GM23248 (cell line): ENCODE measurements around the gene AOX1. TPM values are rescaled to one million over a fixed set of nuclear protein-coding genes. Genes with fewer than 3 reads are reported as not detected.
A peak's percentile ranks its signal among the peaks of the same experiment; 100 is the strongest.

ENCODE experiments used
- DNase-seq: peaks from one replicate; pipeline ENCODE4 v3.0.0-alpha.2; 2015
- H2AFZ ChIP-seq: fragments of 200-600 bp; sonication (generic); 2 replicates; pipeline ENCODE4 v1.6.1; 2016; ENCODE audit warnings: antibody characterized with exemption
- H3F3A ChIP-seq: fragments of 200-600 bp; sonication (generic); 2 replicates; pipeline ENCODE4 v1.6.1; 2016; ENCODE audit warnings: mild to moderate bottlenecking, antibody characterized with exemption, mixed run types; ENCODE audit not compliant: insufficient read depth
- H3K27ac ChIP-seq: fragments of 200-600 bp; sonication (generic); 2 replicates; pipeline ENCODE4 v1.5.1; 2016; ENCODE audit warnings: mild to moderate bottlenecking
- H3K27me3 ChIP-seq: fragments of 200-600 bp; sonication (generic); replicated peaks from 2 replicates; pipeline ENCODE4 v1.6.1; 2016; ENCODE audit warnings: mild to moderate bottlenecking; ENCODE audit not compliant: insufficient read depth
- H3K36me3 ChIP-seq: fragments of 200-600 bp; sonication (generic); 2 replicates; pipeline ENCODE4 v1.6.1; 2016; ENCODE audit warnings: low read depth, mild to moderate bottlenecking
- H3K4me1 ChIP-seq: fragments of 200-600 bp; sonication (generic); 2 replicates; pipeline ENCODE4 v1.6.1; 2016; ENCODE audit warnings: mild to moderate bottlenecking; ENCODE audit not compliant: insufficient read depth
- H3K4me2 ChIP-seq: fragments of 200-600 bp; sonication (generic); one replicate; pipeline ENCODE4 v1.6.1; 2016; ENCODE audit warnings: mild to moderate bottlenecking; ENCODE audit not compliant: unreplicated experiment
- H3K4me3 ChIP-seq: fragments of 200-600 bp; sonication (generic); 2 replicates; pipeline ENCODE4 v1.5.1; 2016; ENCODE audit warnings: mild to moderate bottlenecking
- H3K79me2 ChIP-seq: fragments of 200-600 bp; sonication (generic); 2 replicates; pipeline ENCODE4 v1.6.1; 2016; ENCODE audit warnings: mild to moderate bottlenecking; ENCODE audit not compliant: insufficient read depth
- H3K9ac ChIP-seq: fragments of 200-600 bp; sonication (generic); 2 replicates; pipeline ENCODE4 v1.6.1; 2016; ENCODE audit warnings: mild to moderate bottlenecking
- H3K9me2 ChIP-seq: fragments of 200-600 bp; sonication (generic); 2 replicates; pipeline ENCODE4 v1.6.1; 2016; ENCODE audit warnings: mixed run types, mild to moderate bottlenecking, moderate library complexity; ENCODE audit not compliant: insufficient read depth
- H3K9me3 ChIP-seq: fragments of 200-600 bp; sonication (generic); one replicate; pipeline ENCODE4 v1.6.1; 2017; ENCODE audit warnings: low read depth
- H4K20me1 ChIP-seq: fragments of 200-600 bp; sonication (generic); 2 replicates; pipeline ENCODE4 v1.6.0; 2016; ENCODE audit not compliant: insufficient read depth
- EZH2 ChIP-seq: fragments of 200-600 bp; sonication (generic); IDR thresholded peaks from 2 replicates; pipeline ENCODE4 v1.6.1; 2018; ENCODE audit warnings: antibody characterized with exemption, mild to moderate bottlenecking; ENCODE audit not compliant: insufficient read depth, poor library complexity, severe bottlenecking
- EZH2phosphoT487 ChIP-seq: fragments of 200-600 bp; sonication (generic); IDR thresholded peaks from 2 replicates; pipeline ENCODE4 v1.6.1; 2018; ENCODE audit warnings: antibody characterized with exemption, moderate library complexity, mild to moderate bottlenecking, low read depth; ENCODE audit not compliant: insufficient read depth
- WGBS, 2 experiments: methylation state at CpG; one replicate each; pipeline ENCODE4 v1.1.6; 2015 to 2017; ENCODE audit warnings: low lambda C conversion rate in 2 of 2, low coverage in 1 of 2; ENCODE audit errors: missing lambda C conversion rate in 2 of 2; 5-methylcytosine and 5-hydroxymethylcytosine counted together
- in situ Hi-C: fragments of 300-500 bp; cut with MboI; formaldehyde crosslinking; loops from 2 replicates; pipeline ENCODE4 v1.15.0; 2020
- polyA plus RNA-seq: library from polyadenylated mRNA; unstranded; fragments of >200 nt; fragmentation: Nextera tagmentation; extraction: Ambion mirVana; gene quantifications from 2 replicates; pipeline ENCODE4 v1.2.1, GENCODE V29; 2016
- total RNA-seq: library from RNA; depleted of rRNA; stranded (reverse); fragments of >200 nt; shearing (Covaris generic); gene quantifications from 2 replicates; pipeline ENCODE4 v1.2.3, GENCODE V29; 2014

The AOX1 gene
- total and polyA plus RNA-seq, 2 experiments from 2014 or later, result 18.9 to 46.0 TPM

- H3K27me3 ChIP-seq, result no peaks in the 10 kb centered on the region
- no peak for DNase-seq
- 43 to 45% methylated on average over 3 of the region's 3 CpGs for WGBS, 2 experiments
- no peak overlapping the region for H3K9ac ChIP-seq
- H4K20me1 ChIP-seq, result no peaks in the 10 kb centered on the region
- no peaks in the 10 kb centered on the region; the same call in 1 of the 2 replicates for H3K36me3 ChIP-seq
- no peak overlapping the region for H2AFZ ChIP-seq
- in situ Hi-C loops, result no loop called here
- H3K27ac ChIP-seq, result peak overlapping the region; percentile 26; the same call in 1 of the 2 replicates
- no peaks in the 10 kb centered on the region for H3K79me2 ChIP-seq
- peaks cover 12% of the 10 kb centered on the region for H3K4me1 ChIP-seq
- no peaks in the 10 kb centered on the region for H3K9me2 ChIP-seq
- no peaks in the 10 kb centered on the region for H3K9me3 ChIP-seq
- TF ChIP-seq EZH2phosphoT487 (no peak), EZH2 (no peak)
- H3K4me3 ChIP-seq, result no peak overlapping the region
- peak overlapping the region; percentile 19 for H3K4me2 ChIP-seq
- no peaks in the 10 kb centered on the region for H3F3A ChIP-seq
Measured at GRCh38 chr2:200649724-200650123, 63.9 kb downstream of the AOX1 start.

- Histone ChIP-seq H3K9me3 (no peaks in the 10 kb centered on the region), H3K27ac (peak overlapping the region; percentile 26; the same call in 1 of the 2 replicates), H3K27me3 (no peaks in the 10 kb centered on the region), H4K20me1 (no peaks in the 10 kb centered on the region), H3K4me2 (peak overlapping the region; percentile 19), H3K4me1 (peaks cover 12% of the 10 kb centered on the region), H3K79me2 (no peaks in the 10 kb centered on the region), H3K36me3 (no peaks in the 10 kb centered on the region; the same call in 1 of the 2 replicates), H3K9me2 (no peaks in the 10 kb centered on the region), H3F3A (no peaks in the 10 kb centered on the region), H2AFZ (no peak overlapping the region), H3K4me3 (no peak overlapping the region), H3K9ac (no peak overlapping the region)
- 4 to 13% methylated on average over 2 of the region's 2 CpGs for WGBS, 2 experiments
- TF ChIP-seq EZH2phosphoT487 (no peak), EZH2 (no peak)
- peak; percentile 56 for DNase-seq
- in situ Hi-C loops, result no loop called here
Measured at GRCh38 chr2:200650195-200650594, 64.4 kb downstream of the AOX1 start.

- in situ Hi-C loops, result no loop called here
- Histone ChIP-seq H3K4me3 (no peak overlapping the region), H3K36me3 (no peaks in the 10 kb centered on the region; the same call in 1 of the 2 replicates), H3K4me2 (no peak overlapping the region), H3K4me1 (peaks cover 23% of the 10 kb centered on the region), H2AFZ (no peak overlapping the region), H3K79me2 (no peaks in the 10 kb centered on the region), H3K27ac (no peak overlapping the region), H3K9me3 (no peaks in the 10 kb centered on the region), H3K27me3 (no peaks in the 10 kb centered on the region), H3K9me2 (no peaks in the 10 kb centered on the region), H3F3A (peaks cover 7% of the 10 kb centered on the region; the same call in 1 of the 2 replicates), H3K9ac (no peak overlapping the region), H4K20me1 (no peaks in the 10 kb centered on the region)
- 7 to 17% methylated on average over 1 of the region's 1 CpG for WGBS, 2 experiments
- no peak for DNase-seq
- no peak for TF ChIP-seq EZH2phosphoT487
- no peak for TF ChIP-seq EZH2
Measured at GRCh38 chr2:200652158-200652557, 66.3 kb downstream of the AOX1 start.

- H2AFZ ChIP-seq, result no peak overlapping the region
- H3F3A ChIP-seq, result peaks cover 7% of the 10 kb centered on the region; the same call in 1 of the 2 replicates
- no peaks in the 10 kb centered on the region for H4K20me1 ChIP-seq
- TF ChIP-seq EZH2, result no peak
- TF ChIP-seq EZH2phosphoT487, result no peak
- no peak overlapping the region for H3K4me3 ChIP-seq
- no peaks in the 10 kb centered on the region for H3K79me2 ChIP-seq
- H3K36me3 ChIP-seq, result no peaks in the 10 kb centered on the region; the same call in 1 of the 2 replicates
- H3K9ac ChIP-seq, result no peak overlapping the region
- no peaks in the 10 kb centered on the region for H3K27me3 ChIP-seq
- no peak for DNase-seq
- no peak overlapping the region for H3K4me2 ChIP-seq
- H3K27ac ChIP-seq, result no peak overlapping the region
- 82 to 86% methylated on average over 3 of the region's 3 CpGs for WGBS, 2 experiments
- H3K4me1 ChIP-seq, result peaks cover 23% of the 10 kb centered on the region
- no peaks in the 10 kb centered on the region for H3K9me3 ChIP-seq
- no peaks in the 10 kb centered on the region for H3K9me2 ChIP-seq
- in situ Hi-C loops, result no loop called here
Measured at GRCh38 chr2:200653021-200653420, 67.2 kb downstream of the AOX1 start.
